Stimulated activated CD4-positive, alpha-beta T cell treated with anti-CD3 and anti-CD28 coated beads, Interleukin-12 subunit alpha, Interleukin-12 subunit beta, amount 100 ng/mL, for 4 hours (primary cell): ENCODE results near the gene DOCK1.
"Not testable (repeated sequence)": the region's sequence is repeated elsewhere in the genome, so short reads cannot be mapped to it uniquely, and the experiment has no call there.

Experiments used
- DNase-seq: peaks from one replicate; pipeline ENCODE4 v3.0.0-alpha.2; 2020

The DOCK1 gene

DNA sequence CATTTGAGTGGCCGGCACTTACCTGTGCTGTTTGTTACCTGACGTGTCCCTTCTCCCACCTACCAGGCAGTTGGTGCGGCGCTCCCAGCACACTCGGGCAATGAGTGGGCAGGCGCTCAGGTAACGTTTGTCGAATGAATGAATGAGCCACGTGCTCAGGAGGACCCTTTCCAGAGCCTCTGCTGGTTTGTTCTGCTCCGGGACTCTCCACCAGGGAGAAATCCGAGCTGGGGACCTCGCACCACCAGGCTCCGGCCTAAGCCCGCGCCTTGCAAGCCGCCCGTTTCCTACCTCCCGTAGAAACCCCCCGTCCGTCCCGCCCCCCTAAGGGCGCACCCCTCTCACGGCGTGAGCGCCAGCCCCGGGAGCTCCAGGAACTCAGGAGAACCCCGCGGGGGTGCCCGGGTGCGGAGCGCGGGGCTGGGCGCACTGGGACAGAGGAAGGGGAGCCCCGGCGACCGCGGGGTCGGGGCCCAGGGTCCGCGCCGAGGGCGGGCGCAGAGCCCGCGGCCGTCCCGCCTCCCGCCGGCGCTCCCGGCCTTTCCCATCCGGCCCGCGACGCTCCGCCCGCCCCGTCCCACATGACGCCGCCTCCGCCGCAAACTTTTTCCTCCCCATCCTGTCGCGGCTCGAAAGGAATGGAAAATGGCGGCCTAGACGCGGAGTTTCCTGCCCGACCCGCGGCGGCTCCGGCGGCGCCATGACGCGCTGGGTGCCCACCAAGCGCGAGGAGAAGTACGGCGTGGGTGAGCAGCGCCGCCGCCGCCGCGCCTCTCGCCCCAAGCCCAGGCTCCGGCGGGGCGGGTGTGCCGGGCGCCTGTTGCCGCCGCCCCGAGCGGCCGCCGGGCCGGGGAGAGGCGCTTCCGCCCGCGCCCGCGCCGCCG lies at the start of gene DOCK1:
TSS of gene DOCK1 (plus strand) at position 611 of the 884 bp plus-strand sequence. CDS start at position 701, 90 bp downstream.
- DNase-seq: no peak

DNA sequence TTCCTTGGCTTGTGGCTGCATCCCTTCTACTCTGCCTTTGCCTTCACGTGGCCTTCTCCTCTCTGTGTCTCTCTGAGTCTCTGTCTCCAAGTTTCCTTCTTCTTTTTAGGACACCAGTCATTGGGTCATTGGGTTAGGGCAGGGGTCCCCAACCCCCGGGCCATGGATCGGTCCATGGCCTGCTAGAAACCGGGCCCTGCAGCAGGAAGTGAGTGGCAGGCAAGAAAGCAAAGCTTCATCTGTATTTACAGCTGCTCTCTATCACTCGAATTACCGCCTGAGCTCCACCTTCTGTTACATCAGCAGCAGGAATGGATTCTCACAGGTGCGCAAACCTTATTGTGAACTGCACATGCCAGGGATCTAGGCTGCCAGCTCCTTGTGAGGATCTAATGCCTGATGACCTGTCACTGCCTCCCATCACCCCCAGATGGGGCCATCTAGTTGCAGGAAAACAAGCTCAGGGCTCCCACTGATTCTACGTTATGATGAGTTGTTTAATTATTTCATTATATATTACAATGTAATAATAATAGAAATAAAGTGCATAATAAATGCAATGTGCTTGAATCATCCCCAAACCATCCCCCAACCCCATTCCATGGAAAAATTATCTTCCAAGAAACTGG lies 47.9 kb upstream of the DOCK1 start:
- DNase-seq: no peak

DNA sequence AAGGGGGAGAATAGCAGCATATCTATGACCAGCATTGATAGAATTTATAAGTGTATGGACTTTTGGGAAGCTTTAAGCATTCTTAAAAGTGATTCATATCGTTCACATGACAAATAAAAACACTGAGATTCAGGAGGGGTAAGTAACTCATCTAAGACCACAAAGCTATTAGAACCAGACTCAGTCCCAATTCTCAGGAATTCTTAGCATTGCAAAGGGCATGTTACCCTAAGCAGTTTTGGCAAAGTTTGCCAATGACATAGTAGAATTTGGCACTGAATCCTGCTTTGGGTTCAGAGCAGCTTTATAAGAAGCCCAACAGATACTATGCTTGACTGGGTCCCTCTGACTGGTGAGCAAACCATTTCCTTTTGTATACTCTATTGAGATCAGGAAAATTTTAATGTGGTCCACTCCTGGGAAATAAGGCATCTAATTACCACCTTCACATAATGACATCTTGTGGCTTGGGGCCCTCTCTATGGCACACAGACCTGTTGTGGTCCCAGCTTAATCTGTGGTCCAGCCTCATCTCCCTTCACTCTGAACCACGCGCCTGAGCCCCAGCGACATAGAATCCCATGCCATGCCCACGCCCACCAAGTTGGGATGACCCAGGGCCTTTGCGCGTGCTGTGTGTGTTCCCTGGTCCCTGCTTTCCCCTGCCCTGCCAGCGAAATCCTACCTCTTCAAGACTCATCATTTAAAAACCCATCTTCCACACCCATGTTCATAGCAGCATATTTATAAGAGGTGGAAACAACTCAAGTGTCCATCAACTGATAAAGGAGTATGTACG lies 37.5 kb upstream of the DOCK1 start:
- DNase-seq: no peak

DNA sequence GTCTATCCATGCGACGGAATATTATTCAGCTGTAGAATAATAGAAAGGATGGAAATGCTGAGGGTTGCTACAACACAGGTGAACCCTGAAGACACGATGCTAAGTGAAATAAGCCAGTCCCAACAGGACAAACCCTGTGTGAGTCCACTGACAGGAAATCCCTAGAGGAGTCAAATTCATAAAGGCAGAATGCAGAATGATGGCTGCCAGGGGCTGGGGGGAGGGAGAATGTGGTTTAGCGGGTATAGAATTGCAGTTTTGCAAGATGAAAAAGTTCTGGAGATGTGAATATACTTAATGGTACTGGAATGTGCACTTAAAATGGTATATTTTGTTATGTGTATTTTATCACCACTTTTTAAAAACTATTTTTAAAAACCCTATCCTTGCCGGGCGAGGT lies 36.9 kb upstream of the DOCK1 start:
- DNase-seq: no peak

DNA sequence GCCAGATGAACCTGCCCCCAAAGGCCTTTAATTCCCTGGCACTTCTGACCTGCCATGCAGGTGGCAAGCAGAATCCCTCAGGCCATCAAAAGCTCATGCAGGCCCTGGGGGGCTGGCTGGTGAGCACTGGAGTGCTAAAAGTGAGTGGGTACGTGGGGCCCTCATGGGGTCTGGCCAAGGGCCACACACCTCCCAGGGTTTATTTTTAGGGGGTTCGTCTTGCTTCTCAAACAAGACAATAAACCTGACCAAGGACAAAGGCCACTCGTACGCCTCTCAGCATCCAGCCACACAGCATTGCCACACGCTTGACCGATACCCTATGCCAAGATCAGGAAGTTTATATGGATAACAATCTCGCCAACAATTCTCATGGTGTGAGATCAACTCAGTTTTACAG lies 33.1 kb upstream of the DOCK1 start:
- no peak for DNase-seq

DNA sequence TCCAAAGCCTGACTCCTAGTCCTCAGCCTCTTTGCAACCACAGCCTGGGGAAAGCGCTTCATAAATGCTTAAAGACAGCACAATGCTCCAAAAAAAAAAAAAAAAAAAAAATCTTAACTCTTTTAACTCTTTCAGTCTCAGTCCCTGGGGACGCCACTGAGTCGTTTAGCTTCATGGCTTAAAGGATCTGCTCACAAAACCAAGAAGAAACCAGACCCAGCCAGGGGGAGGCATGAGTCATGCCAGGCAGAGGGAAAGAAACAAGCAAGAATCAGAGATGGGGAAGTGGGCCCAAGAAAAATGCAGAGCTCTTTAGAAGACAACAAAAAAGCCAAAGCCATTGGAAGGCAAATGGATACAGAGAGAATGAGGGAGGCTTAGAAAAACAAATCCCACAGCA lies 32.5 kb upstream of the DOCK1 start:
- DNase-seq: no peak

DNA sequence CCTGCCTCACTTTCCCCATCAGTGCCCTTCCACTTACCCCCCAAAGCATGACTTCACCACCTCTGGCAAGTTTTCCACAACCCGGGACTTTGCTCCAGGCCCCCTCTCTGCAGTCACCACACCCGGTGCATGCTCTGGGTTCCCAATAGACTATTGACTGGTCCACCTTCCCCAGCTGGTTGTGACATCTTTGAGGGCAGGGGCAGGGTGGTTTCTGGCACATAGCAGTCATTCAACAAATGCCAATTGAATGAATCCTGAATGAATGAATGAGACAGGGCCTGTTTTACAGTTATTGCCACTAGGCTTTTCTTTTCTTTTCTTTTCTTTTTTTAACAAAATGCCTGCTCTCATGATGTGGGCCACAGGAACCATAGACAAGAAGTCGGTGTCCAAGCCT lies 28.8 kb upstream of the DOCK1 start:
- no peak for DNase-seq

DNA sequence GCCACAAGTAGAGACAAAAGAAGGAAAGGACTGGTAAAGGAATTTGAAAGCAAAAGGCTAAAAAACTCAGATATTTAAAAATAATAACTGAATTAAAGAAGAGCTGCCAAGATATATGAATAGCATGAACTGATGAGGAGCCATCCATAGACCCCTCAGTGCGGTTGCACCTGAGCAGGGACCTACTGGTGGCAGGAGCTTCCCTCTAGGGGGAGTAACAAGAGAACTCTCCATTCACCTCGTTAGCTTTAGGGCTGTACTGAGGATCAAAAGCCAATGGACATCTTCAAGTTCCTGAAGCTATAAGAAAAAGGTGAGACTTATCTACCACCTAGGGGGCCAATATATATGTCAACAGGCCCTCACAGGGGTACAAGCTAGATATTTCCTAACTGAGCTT lies 27.8 kb upstream of the DOCK1 start:
- no peak for DNase-seq

DNA sequence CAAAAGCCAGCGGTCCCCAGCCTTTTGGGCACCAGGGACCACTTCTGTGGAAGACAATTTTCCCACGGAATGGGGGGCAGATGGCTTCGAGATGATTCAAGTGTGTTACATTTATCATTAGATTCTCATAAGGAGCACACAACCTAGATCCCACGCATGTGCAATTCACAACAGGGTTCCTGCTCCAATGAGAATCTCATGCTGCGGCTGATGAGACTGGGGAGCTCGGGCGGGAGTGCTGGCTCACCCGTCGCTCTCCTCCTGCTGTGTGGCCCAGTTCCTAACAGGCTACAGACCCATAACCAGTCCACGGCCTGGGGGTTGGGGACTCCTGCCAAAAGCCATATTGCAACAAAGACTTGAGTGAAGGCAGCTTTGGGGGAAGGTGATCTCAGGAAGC lies 26.6 kb upstream of the DOCK1 start:
- DNase-seq: no peak

DNA sequence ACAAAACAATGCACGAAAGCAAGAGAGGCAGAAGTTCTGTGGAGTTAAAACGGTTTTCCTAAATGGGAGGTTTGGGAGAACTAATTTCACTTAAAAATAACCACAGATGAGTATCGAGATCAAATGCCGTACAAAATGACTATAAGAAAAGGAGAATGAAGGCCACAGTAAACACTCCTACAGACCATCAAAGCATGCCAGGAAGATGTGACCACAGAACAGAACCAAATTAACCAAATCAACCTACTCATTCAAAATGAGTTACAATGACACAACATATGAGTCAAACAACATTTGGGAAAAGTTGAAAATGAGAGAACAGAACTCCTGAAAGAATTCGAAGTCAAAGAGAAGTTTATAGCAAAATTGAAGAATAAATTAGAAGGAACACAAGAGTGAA lies 24.3 kb upstream of the DOCK1 start:
- DNase-seq: no peak

DNA sequence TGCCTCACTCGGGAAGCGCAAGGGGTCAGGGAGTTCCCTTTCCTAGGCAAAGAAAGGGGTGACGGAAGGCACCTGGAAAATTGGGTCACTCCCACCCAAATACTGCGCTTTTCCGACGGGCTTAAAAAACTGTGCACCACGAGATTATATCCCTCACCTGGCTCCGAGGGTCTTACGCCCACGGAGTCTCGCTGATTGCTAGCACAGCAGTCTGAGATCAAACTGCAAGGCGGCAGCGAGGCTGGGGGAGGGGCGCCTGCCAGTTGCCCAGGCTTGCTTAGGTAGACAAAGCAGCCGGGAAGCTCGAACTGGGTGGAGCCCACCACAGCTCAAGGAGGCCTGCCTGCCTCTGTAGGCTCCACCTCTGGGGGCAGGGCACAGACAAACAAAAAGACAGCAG lies 23.2 kb upstream of the DOCK1 start:
- not testable (repeated sequence) for DNase-seq

DNA sequence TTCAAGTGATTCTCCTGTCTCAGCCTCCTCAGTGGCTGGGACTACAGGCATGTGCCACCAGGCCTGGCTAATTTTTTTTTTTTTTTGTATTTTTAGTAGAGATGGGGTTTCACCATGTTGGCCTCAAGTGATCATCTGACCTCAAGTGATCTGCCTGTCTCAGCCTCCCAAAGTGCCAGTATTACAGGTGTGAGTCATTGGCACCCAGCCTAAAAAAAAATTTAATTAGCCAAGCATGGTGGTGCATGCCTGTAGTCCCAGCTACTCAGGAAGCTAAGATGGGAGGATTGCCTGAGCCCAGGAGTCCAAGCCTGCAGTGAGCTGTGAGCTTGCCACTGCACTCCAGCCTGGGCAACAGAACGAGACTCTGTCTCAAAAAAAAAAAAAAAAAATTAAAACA lies 16.8 kb upstream of the DOCK1 start:
- not testable (repeated sequence) for DNase-seq

DNA sequence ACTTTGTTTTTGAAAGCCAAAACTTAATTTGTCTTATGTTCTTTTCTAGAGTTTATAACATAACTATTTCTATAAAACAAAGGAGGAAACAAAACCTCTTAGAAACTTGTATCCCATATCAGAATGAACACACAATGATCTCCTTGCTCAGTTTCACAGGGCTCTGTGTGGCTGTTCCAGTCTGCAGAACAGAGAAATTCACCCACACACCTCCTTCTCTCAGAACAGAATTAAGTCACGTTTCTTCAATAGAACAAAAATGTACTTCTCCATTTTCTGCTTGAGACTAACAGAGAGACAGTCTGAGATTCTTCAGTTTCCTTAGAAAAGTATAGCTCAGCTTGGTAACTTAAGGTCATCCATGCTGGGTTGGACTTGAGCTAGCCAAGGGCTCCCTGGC lies 15.8 kb upstream of the DOCK1 start:
- DNase-seq: no peak

DNA sequence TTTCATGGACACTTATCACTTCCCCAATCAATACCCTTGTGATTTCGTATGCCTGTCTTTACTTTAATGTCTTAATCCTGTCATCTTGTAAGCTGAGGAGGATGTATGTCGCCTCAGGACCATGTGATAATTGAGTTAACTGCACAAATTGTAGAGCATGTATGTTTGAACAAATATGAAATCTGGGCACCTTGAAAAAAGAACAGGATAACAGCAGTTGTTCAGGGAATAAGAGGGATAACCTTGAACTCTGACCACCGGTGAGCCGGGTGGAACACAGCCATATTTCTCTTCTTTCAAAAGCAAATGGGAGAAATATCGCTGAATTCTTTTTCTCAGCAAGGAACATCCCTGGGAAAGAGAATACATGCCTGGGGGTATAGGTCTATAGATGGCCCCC lies 14.4 kb upstream of the DOCK1 start:
- DNase-seq: not testable (repeated sequence)

DNA sequence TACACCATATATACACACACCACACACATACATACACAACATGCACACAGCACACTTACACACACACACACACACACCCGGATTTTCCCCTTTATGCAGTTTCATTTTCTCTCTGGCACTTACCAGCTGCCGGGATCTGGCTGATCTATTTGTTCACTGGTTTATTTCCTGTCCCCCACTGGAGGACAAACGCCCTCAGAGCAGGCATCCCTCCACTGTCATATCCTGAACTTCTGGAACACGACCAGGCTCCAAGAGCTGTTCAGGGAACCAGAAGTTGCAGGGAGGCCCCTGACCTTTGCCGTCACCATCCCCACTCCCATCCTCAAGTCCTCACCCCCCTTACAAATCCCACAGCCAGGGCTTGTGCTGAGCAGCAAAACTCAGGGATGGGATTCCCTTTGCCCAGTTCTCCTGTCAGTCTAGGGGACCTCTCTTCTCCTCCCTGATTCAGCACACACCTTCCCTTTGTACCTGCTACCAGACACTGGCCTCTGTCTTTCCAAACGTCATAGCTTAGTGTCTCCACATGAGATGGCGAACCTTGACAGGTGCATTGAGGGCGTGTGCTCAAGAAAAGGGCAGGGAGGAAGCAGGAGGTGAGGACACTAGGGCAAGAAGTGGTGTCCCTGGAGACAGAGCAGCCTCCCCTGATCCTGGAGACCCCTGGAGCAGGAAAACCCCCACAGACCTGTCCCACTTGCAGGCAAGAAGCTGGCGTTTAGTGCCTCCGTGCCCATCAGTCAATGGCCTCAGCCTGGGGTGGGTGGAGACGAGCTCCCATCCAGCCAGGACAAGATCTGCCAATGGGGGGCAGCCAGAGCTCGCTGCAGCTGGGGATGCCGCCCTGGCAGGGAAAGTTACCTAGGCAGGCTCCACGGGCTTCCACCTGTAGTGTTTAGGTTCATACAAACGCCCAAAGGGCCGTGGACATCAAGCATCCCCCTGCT lies 12.7 kb upstream of the DOCK1 start:
- no peak for DNase-seq

DNA sequence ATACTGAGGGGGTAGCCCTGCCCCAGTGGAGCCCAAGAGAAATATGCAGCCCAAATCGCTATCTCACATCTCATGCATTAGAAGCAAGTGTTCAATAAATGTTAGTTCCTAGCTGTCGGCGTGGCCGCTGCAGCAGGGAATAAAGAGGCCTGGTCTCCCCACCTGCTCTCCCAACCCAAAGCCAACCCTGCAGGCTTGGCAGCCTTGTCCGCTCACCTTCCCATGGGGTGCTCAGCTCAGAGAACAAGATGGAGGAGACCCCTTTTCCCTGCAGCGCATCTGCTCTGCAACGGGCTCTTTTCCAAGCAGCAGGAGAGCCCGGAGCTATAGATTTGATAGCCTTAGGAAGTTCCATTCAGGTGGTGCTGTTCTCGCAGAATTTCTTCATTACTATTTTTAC lies 12.0 kb upstream of the DOCK1 start:
- no peak for DNase-seq

DNA sequence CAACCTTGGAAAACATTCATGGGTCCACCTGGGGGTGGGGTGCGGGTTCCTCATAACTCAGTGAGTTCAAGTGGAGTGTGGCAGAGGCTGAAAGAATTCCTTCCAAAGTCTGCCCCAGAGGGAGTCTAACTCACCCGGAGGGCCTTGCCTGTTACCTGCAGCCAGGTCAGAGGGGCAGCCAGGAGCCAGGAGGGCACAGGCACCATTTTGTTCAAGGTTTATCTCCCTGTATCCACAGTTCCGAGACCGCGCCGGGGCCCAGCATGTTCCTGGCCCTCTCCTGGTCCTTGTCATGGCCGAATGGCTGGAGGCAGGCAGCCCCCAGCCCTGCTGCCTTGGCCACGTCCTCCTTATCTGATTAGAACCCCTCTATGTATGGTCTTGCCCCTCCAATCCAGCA lies 11.4 kb upstream of the DOCK1 start:
- no peak for DNase-seq

DNA sequence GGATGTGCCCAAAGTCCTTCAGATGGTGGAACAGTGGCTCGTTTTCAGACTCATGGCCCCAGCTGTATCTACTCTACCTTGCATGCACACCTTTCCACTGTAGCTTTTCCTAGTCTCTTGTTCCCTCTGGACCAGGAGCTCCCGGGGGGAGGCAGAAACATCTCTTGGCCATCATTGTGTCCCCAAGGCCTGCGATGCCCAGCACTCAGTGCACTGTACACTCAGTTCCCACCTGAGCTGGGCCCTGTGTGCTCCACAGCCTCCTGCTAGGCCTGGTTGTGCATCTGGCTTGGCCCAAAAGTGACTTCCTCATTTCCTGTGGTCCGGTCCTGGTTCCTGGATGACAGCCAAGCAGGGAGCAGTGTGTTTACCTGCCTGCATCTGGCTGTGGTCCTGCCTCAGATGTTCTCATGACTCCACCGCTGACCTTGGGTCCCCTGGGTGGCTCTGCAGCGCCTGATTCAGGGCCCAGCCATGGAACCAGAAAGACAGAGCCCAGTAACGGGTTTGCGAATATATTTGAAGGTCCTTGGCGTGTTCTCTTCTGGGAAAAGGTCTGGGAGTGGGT lies 9.9 kb upstream of the DOCK1 start:
- DNase-seq: no peak

DNA sequence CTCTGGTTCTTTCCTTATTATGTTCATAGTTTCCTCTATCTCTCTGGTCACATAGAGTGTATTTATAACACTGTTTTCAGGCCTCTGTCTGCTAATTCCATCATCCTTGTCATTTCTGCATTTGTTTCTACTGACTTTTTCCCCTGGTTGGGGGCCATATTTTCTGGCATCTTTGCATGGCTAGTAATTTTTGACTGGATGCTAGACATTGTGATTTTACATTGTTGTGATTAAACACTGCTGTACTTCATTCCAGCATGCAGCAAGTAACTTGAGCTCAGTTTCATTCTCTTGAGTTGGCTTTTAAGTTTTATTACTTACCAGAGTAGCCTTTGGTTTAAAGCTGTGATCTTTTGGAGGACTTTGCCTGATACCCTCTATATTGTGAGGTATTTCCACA lies 6.8 kb upstream of the DOCK1 start:
- DNase-seq: no peak

DNA sequence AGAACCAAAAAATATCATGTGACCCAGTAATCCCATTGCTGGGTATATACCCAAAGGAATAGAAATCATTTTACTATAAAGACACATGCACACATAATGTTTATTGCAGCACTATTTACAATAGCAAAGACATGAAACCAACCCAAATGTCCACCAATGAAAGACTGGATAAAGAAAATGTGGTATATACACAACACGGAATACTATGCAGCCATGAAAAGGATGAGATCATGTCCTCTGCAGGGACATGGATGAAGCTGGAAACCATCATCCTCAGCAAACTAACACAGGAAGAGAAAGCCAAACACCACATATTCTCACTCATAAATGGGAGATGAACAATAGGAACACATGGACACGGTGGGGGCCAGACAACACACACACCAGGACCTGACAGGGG lies 5.7 kb upstream of the DOCK1 start:
- DNase-seq: not testable (repeated sequence)

DNA sequence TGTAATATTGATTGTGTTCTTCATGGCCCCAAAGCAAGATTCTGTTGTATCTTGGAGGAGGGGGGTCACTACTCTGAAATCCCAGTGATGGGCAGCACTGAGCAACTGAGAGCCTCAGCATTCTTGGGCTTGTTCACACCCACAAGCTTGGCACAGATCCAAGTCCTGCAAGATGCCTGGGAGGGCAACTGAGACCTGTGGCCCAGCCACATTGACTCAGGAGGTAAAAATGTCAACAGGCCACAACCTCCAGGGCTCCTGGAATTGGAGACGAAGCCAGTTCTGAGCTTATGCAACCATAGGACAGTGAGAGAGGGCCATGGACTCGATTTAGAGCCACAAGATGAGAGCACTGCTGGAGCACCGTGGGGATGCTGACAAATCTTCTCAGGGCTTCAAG lies 3.1 kb upstream of the DOCK1 start:
- DNase-seq: no peak

DNA sequence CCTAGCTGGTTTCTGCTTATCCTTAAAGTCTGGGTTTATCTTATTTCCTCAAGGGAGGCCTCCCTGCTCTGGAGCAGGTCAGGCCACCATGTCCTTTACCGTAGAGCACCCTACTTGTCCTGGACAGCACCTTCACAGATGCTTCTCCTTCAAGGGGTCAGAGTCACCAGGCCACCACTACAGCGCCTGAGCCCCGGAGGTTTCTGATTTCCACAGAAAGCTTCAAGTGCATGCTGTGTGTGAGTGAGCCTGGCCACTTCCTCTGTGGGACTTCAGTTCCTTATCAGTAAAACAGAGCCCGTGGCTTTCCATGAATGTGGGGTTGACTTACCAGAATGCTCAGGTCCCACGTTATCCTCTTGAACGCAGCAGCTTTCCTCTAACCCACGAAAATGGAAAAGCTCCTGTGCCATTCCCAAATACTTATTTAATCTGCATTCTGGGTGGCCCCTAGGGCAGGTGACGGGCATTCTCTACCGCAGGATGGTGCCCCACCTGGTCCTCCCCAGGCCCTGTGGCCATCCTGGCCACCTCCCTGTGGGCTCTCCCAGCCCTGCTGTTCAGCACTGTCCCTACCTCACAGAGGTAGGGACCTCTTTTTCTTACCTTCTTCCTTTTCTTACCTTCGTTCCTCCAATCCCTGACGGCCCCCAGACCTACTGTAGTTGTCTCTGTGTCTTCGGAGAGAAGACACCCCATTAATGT lies 1.4 kb upstream of the DOCK1 start:
- no peak for DNase-seq
